ENCODE results near the gene ZNF581.

GRCh38 chr19:55679343-55680257, 36.2 kb downstream of the ZNF581 start:
- TF ChIP-seq EP300 (IDR thresholded peaks at IDR 0.05; ENCODE audit: borderline replicate concordance in 1 of 2, low read depth in 1 of 2, low read length in 1 of 2), result no peak
- TF ChIP-seq, protein P1, sequence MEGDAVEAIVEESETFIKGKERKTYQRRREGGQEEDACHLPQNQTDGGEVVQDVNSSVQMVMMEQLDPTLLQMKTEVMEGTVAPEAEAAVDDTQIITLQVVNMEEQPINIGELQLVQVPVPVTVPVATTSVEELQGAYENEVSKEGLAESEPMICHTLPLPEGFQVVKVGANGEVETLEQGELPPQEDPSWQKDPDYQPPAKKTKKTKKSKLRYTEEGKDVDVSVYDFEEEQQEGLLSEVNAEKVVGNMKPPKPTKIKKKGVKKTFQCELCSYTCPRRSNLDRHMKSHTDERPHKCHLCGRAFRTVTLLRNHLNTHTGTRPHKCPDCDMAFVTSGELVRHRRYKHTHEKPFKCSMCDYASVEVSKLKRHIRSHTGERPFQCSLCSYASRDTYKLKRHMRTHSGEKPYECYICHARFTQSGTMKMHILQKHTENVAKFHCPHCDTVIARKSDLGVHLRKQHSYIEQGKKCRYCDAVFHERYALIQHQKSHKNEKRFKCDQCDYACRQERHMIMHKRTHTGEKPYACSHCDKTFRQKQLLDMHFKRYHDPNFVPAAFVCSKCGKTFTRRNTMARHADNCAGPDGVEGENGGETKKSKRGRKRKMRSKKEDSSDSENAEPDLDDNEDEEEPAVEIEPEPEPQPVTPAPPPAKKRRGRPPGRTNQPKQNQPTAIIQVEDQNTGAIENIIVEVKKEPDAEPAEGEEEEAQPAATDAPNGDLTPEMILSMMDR (IDR thresholded peaks at IDR 0.05), result no peak

All from SK-N-SH (cell line).